HG03342 (cell line): ENCODE data around the gene NPPB.
A peak's percentile ranks its signal among the peaks of the same experiment; 100 is the strongest.
"Not testable (repeated sequence)": the region's sequence is repeated elsewhere in the genome, so short reads cannot be mapped to it uniquely, and the experiment has no call there.

Source experiments
- ATAC-seq: cut with Tn5 transposase; IDR thresholded peaks from one replicate; pipeline ENCODE4 v1.9.1; 2021; ENCODE audit warnings: mild to moderate bottlenecking, moderate library complexity; ENCODE audit not compliant: unreplicated experiment

The NPPB gene

GRCh38 chr1:11858613-11858967 is at the start of gene NPPB:
Gene NPPB (minus strand): TSS chr1:11858945. CDS start chr1:11858833, 112 bp downstream.
- ATAC-seq = no peak

- ATAC-seq = peak; percentile 58
These were observed 49.4 kb upstream of the NPPB start for GRCh38 chr1:11908095-11908675.

GRCh38 chr1:11907275-11908094 is 48.7 kb upstream of the NPPB start:
- peak; percentile 49 for ATAC-seq

GRCh38 chr1:11906870-11907269 is 48.1 kb upstream of the NPPB start:
- no peak for ATAC-seq

- ATAC-seq = no peak
These were observed 46.2 kb upstream of the NPPB start for GRCh38 chr1:11904978-11905377.

GRCh38 chr1:11904156-11904555 is 45.4 kb upstream of the NPPB start:
- ATAC-seq = not testable (repeated sequence)

- no peak for ATAC-seq
These were observed 44.5 kb upstream of the NPPB start for GRCh38 chr1:11903210-11903609.

- ATAC-seq = not testable (repeated sequence)
These were observed 42.7 kb upstream of the NPPB start for GRCh38 chr1:11901446-11901845.

GRCh38 chr1:11898831-11899467 is 40.2 kb upstream of the NPPB start:
- no peak for ATAC-seq

GRCh38 chr1:11898086-11898785 is 39.5 kb upstream of the NPPB start:
- ATAC-seq = no peak

- ATAC-seq = not testable (repeated sequence)
These were observed 35.8 kb upstream of the NPPB start for GRCh38 chr1:11894501-11894900.

GRCh38 chr1:11893907-11894251 is 35.1 kb upstream of the NPPB start:
- ATAC-seq = peak; percentile 61

GRCh38 chr1:11891433-11892186 is 32.9 kb upstream of the NPPB start:
- no peak for ATAC-seq

GRCh38 chr1:11888877-11889208 is 30.1 kb upstream of the NPPB start:
- no peak for ATAC-seq

- ATAC-seq = no peak
These were observed 29.6 kb upstream of the NPPB start for GRCh38 chr1:11888206-11888876.

- ATAC-seq = no peak
These were observed 28.9 kb upstream of the NPPB start for GRCh38 chr1:11887666-11888007.

GRCh38 chr1:11886986-11887665 is 28.4 kb upstream of the NPPB start:
- ATAC-seq = no peak

GRCh38 chr1:11885916-11886315 is 27.2 kb upstream of the NPPB start:
- ATAC-seq = no peak

- ATAC-seq = no peak
These were observed 24.2 kb upstream of the NPPB start for GRCh38 chr1:11882814-11883538.
